NCI-H1092 (cell line): Measurements from ENCODE around the gene SPOCK2.

Experiments used
- DNase-seq: peaks from one replicate; lab custom pipeline; 2025; lab: John Stamatoyannopoulos, UW

The SPOCK2 gene

GRCh38 chr10:72072639-72073038 is 15.7 kb downstream of the SPOCK2 start:
- DNase-seq: no peak

- no peak for DNase-seq
Observed at GRCh38 chr10:72072046-72072445, 16.3 kb downstream of the SPOCK2 start.

DNA sequence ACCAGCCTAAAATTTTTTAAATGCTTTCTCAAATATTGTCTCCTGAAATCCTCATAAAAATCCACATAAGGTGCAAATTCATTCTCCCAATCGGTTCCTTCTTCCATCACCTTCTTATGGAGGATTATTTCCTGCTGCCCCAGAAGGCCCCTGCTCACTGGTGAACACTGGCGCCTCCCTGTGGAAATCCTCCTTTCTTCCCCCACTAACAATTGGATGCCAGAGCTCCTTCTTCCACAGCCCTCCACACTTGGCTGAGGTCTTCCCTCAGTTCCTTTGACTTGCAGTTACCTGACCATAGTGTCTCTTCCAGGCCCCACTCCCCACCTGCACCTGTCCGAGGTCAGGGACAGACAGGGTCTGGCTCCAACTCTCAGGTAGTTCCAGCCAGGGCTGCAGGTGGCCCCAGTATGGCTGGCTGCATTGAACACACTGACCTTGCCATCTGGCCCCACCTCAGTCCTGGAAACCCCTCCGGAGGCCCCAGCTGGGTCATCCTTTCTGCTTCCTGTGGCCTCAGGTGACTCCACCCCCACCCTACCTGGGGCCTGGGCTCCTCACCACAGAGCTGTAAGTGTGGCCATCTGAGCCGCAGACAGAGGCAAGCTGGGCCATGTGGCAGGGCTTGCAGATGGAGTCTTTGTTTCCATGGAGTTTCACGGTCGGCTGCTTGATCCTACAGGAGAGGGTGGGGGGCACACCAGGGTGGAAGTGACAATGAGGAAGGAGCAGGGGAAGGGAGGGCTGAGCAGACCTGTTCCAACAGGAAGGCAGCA is 18.4 kb downstream of the SPOCK2 start:
- no peak for DNase-seq

- DNase-seq: no peak
Observed at GRCh38 chr10:72068901-72069446, 19.4 kb downstream of the SPOCK2 start.

- DNase-seq: no peak
Observed at GRCh38 chr10:72068126-72068765, 20.1 kb downstream of the SPOCK2 start.

DNA sequence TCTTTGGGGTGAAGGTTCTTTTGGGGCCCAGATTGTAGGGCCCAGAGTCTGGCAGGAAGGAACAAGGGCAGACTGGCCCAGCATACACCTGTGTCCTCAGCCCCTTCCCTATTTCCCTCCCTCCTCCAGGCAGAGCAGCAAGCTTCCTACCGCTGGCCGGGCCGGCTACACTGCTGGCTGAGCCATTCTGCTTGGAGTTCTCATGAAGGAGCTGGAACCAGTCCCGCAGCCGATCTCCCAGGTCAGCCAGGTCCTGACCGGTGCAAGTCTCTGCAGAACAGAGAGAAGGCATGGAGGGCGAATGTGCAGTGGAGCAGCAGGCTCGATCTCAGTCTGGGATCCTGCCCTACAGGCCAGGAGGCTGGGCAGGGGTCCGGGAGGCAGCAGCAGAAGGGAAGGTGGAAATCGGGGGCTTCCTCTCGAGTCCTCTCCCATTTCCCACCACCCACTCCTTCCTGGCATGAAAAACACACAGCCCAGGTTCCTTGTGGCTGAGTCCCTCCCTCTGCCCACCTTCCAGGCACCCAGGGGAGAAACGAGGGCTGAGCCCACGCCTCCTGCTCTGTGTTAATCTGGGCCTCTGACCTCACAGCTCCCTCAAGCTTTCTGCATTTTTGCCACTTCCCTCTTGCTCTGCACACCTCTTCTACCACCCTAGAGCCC is 20.8 kb downstream of the SPOCK2 start:
- no peak for DNase-seq

GRCh38 chr10:72066318-72067284 is 21.8 kb downstream of the SPOCK2 start:
- DNase-seq: no peak

GRCh38 chr10:72065439-72066025 is 22.8 kb downstream of the SPOCK2 start:
- no peak for DNase-seq

DNA sequence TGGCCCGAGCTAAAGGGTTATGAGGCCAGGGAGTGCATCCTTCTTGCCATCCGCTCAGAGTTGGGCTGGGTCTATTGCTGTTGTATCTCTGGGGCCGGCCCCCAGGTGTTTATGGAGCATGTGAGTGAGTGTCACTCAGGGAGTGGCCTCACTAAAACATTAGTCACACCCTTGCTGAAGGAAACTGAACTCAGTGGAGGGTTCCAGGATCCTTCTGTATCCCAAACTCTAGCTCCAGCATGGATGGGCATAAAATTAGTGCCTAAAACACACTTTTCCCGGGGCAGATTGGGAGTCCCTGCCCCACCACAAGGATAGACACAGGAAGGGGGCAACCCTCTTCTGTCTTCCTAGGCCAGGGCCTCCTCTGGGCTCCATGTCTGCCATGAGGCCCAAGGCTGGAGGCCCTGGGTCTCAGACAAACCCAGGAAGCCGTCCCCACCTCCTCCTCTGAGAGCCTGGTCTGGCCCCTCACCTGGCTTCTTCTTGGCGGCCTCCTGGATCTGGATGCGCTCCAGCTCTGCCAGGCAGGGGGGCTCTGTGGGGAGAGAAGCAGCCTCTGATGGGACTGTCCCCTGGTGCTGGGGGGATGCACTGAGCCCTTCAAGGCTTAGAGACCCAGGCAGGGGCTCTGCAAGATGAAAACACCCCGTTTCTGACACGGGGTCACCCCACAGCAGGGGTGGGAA is 24.5 kb downstream of the SPOCK2 start:
- no peak for DNase-seq

- DNase-seq: no peak
Observed at GRCh38 chr10:72062832-72063702, 25.3 kb downstream of the SPOCK2 start.

- no peak for DNase-seq
Observed at GRCh38 chr10:72062382-72062781, 26.0 kb downstream of the SPOCK2 start.

- DNase-seq: no peak
Observed at GRCh38 chr10:72061930-72062329, 26.4 kb downstream of the SPOCK2 start.

- no peak for DNase-seq
Observed at GRCh38 chr10:72061491-72061890, 26.9 kb downstream of the SPOCK2 start.

DNA sequence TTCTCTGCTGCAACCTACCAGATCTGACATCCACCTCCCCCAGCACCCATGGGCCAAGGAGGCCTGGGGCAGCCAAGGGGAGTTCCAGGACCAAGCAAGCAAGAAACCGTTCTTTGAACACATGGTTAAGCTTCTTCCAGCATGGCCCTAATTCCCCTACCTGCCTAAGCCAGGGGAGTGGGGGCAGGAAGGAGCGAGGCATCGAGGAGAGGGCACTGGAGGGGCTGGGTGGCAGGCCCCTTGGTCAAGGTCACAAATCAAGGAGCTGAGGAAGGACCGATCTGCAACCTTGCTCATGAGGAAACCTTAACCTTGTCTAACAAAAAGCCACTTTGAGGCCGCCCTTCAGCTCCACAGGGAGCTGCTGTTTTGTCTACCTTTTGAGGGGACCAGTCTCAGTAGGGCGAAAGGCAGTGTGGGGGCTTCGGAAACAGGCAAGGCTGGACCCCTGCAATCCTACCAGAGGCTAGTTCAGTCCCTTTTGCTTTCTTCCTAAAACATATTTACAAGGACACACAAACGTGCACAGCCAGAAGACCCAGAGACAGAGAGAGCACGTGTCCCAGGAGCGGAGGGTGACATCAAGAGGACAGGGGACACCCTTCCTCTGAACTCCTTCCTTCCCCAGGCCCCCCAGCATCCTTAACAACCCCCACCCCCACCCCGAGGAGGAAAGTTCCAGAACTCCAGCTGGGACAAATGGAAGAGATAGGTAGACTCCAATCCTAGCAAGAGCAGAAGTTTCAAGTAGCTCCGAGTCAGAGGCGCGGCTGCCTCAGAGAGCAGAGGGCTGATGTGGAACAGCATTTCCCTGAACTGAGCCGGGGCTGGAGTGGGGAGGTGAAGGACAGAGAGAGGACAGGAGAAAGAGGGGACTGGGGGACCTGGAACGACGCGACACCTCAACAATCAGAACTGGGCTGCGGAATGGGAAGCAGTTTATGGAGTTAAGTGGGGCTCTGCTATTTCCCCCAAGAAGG is 28.2 kb downstream of the SPOCK2 start:
- DNase-seq: no peak

DNA sequence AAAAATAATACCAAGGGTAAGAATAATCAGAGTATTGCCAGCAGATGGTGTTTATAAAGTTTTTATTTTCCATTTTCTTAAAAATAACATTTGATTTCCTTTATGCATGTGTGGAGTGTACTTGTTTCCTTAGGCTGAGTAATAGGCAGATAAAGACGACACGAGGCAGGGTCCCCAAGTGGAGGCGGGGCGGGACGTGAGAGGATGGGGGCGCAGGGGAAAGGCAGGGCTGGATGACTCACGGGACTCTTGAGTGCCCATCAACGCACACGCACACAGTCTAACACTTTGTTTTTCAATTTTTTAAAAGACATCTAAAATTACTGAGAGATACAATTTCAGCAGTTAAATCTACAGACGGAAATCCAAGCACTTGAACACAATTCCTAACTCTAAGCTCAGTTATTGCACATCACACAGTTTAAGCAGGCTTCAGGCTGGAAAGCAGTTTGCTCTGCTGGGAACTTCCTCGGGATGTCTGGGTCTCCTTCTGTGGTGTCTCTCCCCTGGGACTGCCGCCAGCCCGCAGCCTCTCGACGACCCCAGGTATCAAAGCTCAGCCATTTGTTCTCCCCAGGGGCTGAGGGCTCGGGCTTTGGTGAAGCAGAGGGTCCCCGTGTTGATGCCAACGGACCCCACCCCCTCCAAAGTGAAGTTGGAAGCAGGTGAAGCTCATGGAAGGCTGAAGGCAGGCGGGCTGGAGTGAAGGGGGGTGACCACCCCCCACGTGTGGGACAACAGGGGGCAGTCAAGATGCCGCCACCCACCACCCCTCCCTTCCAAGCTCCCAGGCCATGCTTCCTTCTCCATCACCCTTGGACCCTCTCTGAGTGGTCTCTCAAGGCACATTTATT is 29.1 kb downstream of the SPOCK2 start:
- no peak for DNase-seq

GRCh38 chr10:72058347-72058898 is 29.9 kb downstream of the SPOCK2 start:
- no peak for DNase-seq
